Measurements from ENCODE around the gene NDUFV1.

- TF ChIP-seq CTCF (IDR thresholded peaks at IDR 0.05 in 8 of 11, conservative IDR thresholded peaks at IDR 0.05 in 3 of 11) (peak in 9 of 11 experiments; percentile 14 to 70 (median 37)), POLR2A (IDR thresholded peaks at IDR 0.05) (no peak), POLR2AphosphoS5 (IDR thresholded peaks at IDR 0.05) (no peak)
Measured at GRCh38 chr11:67614730-67615714, 8.3 kb downstream of the NDUFV1 start.

Measured in spleen (tissue), 7 donors.